GM12874 (cell line): Measurements from ENCODE around the gene FBN2.

Experiments
- CTCF ChIP-seq: IDR thresholded peaks from 2 replicates; pipeline ENCODE4 v1.5.1; 2011; ENCODE audit warnings: low read depth, mild to moderate bottlenecking, control low read depth, low read length, moderate library complexity; ENCODE audit not compliant: insufficient read depth

FBN2 gene

GRCh38 chr5:128434993-128435392 is 103.1 kb downstream of the FBN2 start:
- TF ChIP-seq CTCF: no peak

GRCh38 chr5:128432913-128433440 is 105.1 kb downstream of the FBN2 start:
- no peak for TF ChIP-seq CTCF

GRCh38 chr5:128427921-128428320 is 110.1 kb downstream of the FBN2 start:
- TF ChIP-seq CTCF: no peak

- no peak for TF ChIP-seq CTCF
Observed at GRCh38 chr5:128426090-128426534, 111.9 kb downstream of the FBN2 start.

GRCh38 chr5:128424646-128425045 is 113.4 kb downstream of the FBN2 start:
- TF ChIP-seq CTCF: no peak

GRCh38 chr5:128422612-128423011 is 115.4 kb downstream of the FBN2 start:
- TF ChIP-seq CTCF: no peak

GRCh38 chr5:128414469-128414868 is 123.6 kb downstream of the FBN2 start:
- no peak for TF ChIP-seq CTCF
